RWPE2 (cell line): ENCODE data around the gene SDR42E2.

Source experiments
- ATAC-seq: fragments of 200-7000 bp; cut with Tn5 transposase; 3 replicates; pipeline ENCODE4 v1.9.1; 2021; ENCODE audit warnings: low read depth
- DNase-seq: peaks from one replicate; pipeline ENCODE4 v3.0.0-alpha.2; 2020; ENCODE audit warnings: low spot score
- H3K27ac ChIP-seq: fragments of 450-650 bp; 2 replicates; pipeline ENCODE4 v1.5.1; 2017; ENCODE audit warnings: mild to moderate bottlenecking; ENCODE audit not compliant: poor library complexity, severe bottlenecking
- H3K27me3 ChIP-seq: fragments of 250-450 bp; sonication (Bioruptor Pico); 2 replicates; pipeline ENCODE4 v1.5.1; 2021; ENCODE audit warnings: mild to moderate bottlenecking, moderate library complexity; ENCODE audit not compliant: insufficient read depth, poor library complexity, severe bottlenecking
- H3K36me3 ChIP-seq: fragments of 250-450 bp; sonication (Bioruptor Pico); 2 replicates; pipeline ENCODE4 v1.5.1; 2020; ENCODE audit warnings: low read depth, mild to moderate bottlenecking, moderate library complexity
- H3K4me1 ChIP-seq: fragments of 250-450 bp; sonication (Bioruptor Pico); 2 replicates; pipeline ENCODE4 v1.5.1; 2021; ENCODE audit warnings: mild to moderate bottlenecking, moderate library complexity; ENCODE audit not compliant: insufficient read depth, poor library complexity, severe bottlenecking
- H3K4me3 ChIP-seq: fragments of 250-450 bp; sonication (Bioruptor Pico); 2 replicates; pipeline ENCODE4 v1.5.1; 2021; ENCODE audit warnings: mild to moderate bottlenecking, moderate library complexity; ENCODE audit not compliant: severe bottlenecking
- H3K9me3 ChIP-seq: fragments of 250-450 bp; sonication (Bioruptor Pico); 2 replicates; pipeline ENCODE4 v1.5.1; 2021; ENCODE audit warnings: mild to moderate bottlenecking, moderate library complexity; ENCODE audit not compliant: severe bottlenecking
- TF ChIP-seq, protein P1 (sequence below): fragments of 450-650 bp; IDR thresholded peaks from one replicate; pipeline ENCODE4 v1.5.1; 2017; ENCODE audit warnings: mild to moderate bottlenecking, moderate library complexity; ENCODE audit not compliant: poor library complexity, severe bottlenecking

Gene SDR42E2

DNA sequence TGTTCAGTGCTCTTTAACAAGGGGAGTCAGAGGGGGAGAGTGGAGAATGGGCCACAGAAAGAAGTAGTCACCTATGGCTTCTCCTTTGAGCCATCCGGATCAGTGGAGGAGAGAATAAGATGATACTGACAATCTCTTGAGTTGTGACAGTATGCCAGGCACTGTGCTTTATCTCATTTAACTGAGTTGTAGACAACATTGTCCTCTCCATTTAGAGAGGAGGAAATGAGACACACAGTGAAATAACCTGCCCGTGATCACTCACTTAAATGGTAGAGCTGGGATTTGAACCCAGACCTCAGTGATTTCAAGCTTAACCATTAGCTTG, 25.9 kb downstream of the SDR42E2 start:
- Histone ChIP-seq H3K36me3 (no peaks in the 10 kb centered on the region), H3K27me3 (no peaks in the 10 kb centered on the region), H3K9me3 (no peaks in the 10 kb centered on the region), H3K4me1 (peaks cover 15% of the 10 kb centered on the region), H3K4me3 (no peak overlapping the region), H3K27ac (no peak overlapping the region)
- no peak for DNase-seq
- no peak for ATAC-seq
- TF ChIP-seq, protein P1, sequence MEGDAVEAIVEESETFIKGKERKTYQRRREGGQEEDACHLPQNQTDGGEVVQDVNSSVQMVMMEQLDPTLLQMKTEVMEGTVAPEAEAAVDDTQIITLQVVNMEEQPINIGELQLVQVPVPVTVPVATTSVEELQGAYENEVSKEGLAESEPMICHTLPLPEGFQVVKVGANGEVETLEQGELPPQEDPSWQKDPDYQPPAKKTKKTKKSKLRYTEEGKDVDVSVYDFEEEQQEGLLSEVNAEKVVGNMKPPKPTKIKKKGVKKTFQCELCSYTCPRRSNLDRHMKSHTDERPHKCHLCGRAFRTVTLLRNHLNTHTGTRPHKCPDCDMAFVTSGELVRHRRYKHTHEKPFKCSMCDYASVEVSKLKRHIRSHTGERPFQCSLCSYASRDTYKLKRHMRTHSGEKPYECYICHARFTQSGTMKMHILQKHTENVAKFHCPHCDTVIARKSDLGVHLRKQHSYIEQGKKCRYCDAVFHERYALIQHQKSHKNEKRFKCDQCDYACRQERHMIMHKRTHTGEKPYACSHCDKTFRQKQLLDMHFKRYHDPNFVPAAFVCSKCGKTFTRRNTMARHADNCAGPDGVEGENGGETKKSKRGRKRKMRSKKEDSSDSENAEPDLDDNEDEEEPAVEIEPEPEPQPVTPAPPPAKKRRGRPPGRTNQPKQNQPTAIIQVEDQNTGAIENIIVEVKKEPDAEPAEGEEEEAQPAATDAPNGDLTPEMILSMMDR = no peak

DNA sequence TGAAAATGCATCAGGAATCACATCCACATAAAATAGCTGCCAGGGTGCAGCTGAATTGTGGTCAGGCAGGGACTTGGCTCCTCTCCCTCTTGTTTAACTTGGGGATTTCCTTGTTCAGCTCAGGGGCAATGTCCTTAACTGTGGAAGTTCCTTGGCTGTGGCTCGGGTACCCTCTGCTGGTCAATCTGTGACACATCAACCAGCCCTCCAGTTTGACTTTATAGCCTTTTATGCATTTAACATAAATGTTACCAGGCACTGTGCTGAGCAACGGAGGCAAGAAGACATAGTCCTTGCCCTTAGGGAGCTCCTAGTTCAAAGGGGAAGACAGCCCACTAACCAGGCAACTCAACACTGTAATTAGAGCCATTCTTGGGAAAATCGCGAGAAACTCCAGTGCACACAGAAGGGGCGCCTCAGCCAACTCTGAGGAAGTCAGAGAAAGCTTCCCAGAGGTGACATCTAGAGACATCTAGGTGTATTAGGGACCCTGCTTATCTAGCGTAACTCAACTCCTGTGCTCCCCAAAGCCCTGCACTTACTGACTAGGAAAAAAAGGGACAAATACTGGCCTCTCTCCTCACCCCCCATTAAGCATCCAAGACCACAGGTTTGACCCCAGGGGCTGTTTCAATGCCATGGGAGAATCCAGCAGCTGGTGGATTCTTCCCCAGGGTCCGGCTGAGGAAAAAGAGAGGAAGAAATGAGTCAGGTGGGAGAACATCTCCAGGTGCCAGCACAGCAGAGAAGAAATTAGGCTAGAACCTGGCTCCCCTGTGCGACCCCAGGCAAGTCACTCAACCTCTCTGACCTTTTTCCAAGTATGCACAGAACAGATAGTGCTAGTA, 26.5 kb downstream of the SDR42E2 start:
- Histone ChIP-seq H3K27ac (peak overlapping the region; percentile 58), H3K4me3 (no peak overlapping the region), H3K36me3 (no peaks in the 10 kb centered on the region), H3K4me1 (peaks cover 15% of the 10 kb centered on the region), H3K27me3 (no peaks in the 10 kb centered on the region), H3K9me3 (no peaks in the 10 kb centered on the region)
- DNase-seq = no peak
- TF ChIP-seq, protein P1 = peak; percentile 95
- no peak for ATAC-seq

DNA sequence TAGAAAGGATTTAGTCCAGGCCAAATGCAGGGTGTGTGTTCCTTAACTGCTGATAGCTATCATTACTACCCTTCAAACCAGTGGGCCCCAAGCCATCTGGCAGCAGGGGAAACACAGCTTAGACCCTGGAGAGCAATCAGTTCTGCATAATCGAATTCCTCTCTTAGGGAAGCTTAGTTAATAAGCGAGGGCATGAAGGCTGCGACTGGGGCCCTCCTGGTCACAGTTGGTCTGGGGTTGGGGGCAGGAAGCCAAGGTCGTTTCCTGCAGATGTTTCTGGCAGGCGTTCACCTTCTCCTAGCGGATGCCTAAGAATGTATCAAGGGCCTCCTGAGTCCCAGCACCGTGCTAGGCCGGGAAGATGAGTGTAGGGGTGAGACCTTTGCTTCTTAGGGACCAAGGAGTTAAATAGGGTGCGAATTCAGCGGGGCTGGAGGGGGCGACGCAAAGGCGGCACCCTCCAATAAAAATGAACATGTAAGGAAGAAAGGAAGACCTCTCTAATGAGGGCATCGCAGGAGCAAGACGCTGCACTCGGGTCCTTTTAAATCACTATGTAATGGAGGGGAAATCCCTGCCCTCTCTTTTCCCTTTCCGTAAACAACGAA, 27.3 kb downstream of the SDR42E2 start:
- peaks cover 15% of the 10 kb centered on the region for H3K4me1 ChIP-seq
- TF ChIP-seq, protein P1 = no peak
- ATAC-seq = no peak
- no peaks in the 10 kb centered on the region for H3K9me3 ChIP-seq
- peak overlapping the region; percentile 60 for H3K4me3 ChIP-seq
- no peaks in the 10 kb centered on the region for H3K27me3 ChIP-seq
- H3K36me3 ChIP-seq = no peaks in the 10 kb centered on the region
- H3K27ac ChIP-seq = peak overlapping the region; percentile 58
- no peak for DNase-seq

DNA sequence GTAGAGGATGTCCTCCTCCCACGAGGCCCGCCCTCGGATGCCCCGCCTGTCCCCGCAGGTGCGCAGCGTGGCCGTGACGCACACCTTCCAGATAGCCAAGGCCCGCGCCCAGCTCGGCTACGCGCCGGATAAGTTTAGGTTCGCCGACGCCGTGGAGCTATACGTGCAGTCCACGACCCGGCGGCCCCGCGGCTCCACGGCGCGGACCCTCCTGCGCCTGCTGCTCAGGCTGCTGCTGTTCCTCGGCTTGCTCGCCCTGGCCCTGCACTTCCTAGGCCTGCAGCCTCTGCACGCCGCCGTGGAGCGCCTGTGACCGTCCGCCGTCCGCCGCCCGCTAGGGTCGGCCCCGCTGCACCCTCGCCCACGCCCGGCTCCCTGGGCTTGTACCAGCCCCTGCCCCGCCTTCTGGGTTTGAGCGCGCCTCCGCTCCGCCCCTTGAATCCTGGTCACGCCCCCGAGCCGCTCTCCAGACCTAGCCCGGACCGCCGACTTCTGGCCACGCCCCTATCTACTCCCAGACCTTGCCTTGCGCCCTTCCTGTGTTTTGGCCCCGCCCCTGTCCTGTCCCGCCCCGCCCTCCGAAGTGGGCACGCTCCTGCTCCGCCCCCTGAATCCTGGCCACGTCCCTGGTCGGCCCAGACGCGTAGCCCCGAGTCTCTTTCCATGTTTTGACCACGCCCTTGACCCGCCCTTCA, 27.9 kb downstream of the SDR42E2 start:
- peak overlapping the region; percentile 58 for H3K27ac ChIP-seq
- H3K9me3 ChIP-seq = no peaks in the 10 kb centered on the region
- H3K27me3 ChIP-seq = no peaks in the 10 kb centered on the region
- DNase-seq (peak; percentile 100), ATAC-seq (peak; percentile 70)
- no peaks in the 10 kb centered on the region for H3K36me3 ChIP-seq
- TF ChIP-seq, protein P1 = no peak
- H3K4me1 ChIP-seq = peaks cover 15% of the 10 kb centered on the region
- peak overlapping the region; percentile 60 for H3K4me3 ChIP-seq
